NCI-H128 (cell line): ENCODE measurements around the gene SFT2D2.

ENCODE experiments used
- DNase-seq: peaks from one replicate; lab custom pipeline; 2025; ENCODE audit not compliant: unreplicated experiment; lab: John Stamatoyannopoulos, UW

The SFT2D2 gene

GRCh38 chr1:168223261-168223660 is 2.5 kb upstream of the SFT2D2 start:
- DNase-seq, result no peak

DNA sequence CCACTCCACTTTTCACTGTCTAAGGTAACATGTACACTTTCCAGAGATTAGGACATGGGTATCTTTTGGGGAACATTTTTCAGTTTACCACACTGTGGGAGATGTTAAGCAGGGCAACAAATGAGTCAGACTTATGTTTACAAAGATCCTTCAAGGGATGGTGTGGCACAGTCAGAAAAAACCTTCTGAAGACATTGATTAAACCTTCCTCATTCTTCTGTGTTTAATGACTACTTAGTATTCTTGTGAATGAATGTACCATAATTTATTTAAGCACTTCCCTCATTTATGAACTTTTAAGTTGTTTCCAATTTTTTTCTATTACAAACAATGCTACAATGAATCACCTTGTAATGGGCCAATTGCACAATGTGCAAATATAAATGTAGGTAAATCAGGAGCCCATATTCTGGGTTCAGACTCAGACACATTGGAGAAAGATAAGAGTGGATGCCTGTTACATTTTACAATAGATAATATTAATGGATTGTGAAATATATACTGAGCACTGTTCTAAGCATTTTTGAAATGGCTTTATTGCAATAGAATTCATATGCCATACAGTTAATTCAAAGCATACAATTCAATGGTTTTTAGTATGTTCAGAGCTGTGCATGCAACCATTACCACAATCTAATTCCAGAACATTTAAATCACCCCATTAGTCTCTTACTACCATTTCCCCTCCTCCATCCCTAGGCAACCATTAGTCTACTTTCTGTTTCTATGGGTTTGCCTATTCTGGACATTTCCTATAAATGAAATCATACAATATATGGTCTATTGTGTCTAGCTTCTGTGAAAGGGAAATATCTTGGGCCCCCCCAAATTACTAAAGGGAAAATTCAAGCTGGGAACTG is 1.9 kb upstream of the SFT2D2 start:
- DNase-seq, result no peak

GRCh38 chr1:168224991-168225390 is 813 bp upstream of the SFT2D2 start:
- DNase-seq, result no peak

GRCh38 chr1:168227620-168228019 is 1.8 kb downstream of the SFT2D2 start:
- no peak for DNase-seq

GRCh38 chr1:168229893-168230292 is 4.1 kb downstream of the SFT2D2 start:
- no peak for DNase-seq

- DNase-seq, result no peak
These were observed 4.9 kb downstream of the SFT2D2 start for GRCh38 chr1:168230709-168231108.

GRCh38 chr1:168234846-168235547 is 9.2 kb downstream of the SFT2D2 start:
- no peak for DNase-seq

GRCh38 chr1:168235548-168235885 is 9.7 kb downstream of the SFT2D2 start:
- DNase-seq, result no peak

GRCh38 chr1:168235937-168236336 is 10.1 kb downstream of the SFT2D2 start:
- DNase-seq, result no peak

DNA sequence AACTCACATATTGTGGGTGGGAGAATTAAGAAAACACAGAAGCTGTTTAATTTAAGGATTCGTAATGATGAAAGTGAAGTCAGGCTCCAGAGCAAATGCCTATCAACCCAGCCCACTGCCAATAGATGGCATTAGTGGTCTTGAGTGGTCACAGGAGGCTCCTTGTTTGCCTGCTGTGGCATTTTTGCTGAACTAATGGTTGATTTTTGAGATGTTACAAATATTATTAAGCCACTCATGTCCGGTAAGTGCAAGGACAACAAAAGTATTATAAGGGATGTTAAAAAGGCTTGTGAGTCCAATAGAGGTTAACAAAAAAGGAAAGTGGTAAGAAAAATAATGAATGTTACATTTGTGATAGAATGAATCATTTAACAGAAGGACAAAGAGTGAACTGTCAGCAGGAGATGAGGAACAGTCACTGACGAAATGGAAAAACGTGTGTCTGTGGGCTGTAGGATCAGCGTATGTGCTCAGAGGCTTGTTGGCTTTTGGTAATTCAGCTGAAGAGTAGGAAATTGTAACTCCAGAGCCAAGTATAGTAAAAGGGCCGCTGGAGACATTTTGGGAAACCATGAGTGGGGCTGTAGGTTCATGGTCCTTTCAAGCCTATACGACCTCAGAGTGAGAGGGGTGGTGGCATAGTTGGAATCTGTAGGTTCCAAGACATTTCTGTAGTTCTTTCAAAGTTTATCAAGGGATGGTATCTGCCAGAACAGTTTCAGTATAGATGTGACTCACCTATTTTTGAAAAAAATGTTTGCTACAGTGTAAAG is 11.2 kb downstream of the SFT2D2 start:
- DNase-seq, result no peak

DNA sequence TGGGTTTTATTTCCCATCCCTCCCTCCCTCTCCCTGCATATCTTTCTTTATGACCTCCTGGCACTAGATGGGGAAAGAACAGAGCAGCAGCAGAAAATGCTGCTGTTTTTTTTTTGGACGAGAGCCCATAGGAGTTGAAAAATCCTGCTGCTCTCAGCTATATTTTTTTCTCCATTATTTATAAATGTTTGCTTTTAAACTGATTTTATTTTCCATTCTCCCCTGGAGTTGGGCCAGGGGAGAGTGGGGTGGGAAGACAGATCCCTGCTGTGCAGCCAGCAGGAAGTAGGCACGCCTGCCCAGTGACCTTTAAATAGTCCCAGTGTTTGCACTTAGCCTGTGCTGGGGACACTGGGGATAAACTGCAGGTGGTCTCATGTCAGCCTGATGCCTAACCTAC is 17.4 kb downstream of the SFT2D2 start:
- DNase-seq, result no peak

DNA sequence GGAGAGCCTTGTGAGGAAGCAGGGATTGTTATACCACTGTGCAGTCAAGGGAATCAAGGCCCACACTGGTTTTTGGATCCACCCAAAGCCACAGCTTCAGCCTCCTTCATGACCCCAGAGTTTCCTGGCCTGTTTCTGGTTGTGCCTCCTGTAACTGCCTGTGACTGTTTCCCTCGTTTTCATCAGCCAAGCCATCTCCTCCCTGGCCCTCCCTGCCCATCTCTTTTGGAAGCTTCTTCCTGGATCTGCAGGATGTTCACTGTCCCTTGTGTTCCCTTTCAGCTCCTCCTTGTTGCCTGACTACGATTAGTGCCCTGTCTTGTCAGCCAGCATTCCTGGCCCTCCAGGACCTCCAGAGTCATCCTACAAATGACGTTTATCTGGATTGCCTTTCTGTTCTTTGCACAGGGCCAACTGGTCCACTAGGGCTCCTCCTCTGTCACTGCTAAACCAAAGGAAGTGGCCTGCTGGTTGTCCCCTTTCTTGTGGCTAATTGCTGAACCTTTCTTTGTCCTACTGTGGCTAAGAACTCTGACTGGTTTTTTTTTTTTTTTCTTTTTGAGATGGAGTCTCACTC is 17.9 kb downstream of the SFT2D2 start:
- no peak for DNase-seq

DNA sequence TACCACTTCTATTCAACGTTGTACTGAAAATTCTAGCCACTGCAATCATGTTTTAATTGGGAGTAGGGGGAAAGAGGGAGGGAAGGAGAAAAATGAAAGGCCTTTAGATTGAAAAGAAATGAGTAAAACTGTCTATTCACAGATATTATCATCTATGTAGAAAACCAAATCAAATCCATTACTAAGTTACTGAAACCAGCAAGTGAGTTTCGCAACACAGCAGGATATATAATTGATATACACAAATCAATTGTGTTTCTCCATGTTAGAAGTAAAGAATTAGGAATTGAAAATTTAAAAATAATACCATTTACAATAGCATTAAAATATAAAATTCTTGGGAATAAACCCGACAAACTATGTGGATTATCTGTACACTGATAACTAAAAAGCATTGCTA is 19.2 kb downstream of the SFT2D2 start:
- no peak for DNase-seq

- no peak for DNase-seq
These were observed 20.7 kb downstream of the SFT2D2 start for GRCh38 chr1:168246506-168246905.

DNA sequence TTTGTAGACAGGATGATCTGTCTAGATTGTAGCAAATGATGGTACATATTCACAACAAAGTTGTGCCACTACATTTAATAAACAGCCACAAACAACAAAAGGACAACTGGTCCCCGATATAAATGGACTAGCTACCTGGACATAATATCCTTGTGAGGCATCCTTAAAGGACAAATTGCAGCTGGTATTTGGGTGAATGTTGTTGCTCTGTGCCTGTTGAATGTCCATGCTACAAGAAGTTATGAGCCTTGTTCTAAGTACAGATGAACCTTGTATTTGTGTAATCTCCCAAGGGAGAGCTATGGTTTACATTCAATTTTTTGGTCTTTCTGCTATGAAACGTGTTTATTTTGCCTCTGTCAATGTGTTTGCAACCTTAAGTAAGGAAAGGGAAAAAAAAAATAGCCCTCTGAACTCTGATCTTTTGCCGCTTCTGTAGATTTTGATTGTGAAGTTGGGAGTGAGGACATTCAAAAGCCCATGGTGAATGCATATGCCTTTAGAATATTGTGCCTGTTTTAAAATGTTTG is 26.5 kb downstream of the SFT2D2 start:
- no peak for DNase-seq

- no peak for DNase-seq
These were observed 30.4 kb downstream of the SFT2D2 start for GRCh38 chr1:168256164-168256563.

DNA sequence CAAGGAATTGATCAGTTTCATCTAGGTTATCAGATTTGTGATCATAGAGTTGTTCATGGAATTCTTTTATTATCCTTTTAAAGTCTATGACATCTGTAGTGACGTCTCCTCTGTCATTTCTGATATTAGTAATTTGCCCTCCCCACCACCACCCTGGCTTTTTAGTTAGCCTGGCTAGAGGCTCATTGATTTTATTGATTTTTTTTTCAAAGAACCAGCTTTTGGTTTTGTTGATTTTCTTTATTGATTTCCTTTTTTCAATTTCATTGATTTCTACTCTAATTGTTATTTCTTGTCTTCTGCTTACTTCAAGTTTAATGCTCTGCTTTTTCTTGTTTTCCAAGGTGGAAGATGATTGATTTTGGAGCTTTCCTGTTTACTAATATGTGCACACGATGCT is 31.6 kb downstream of the SFT2D2 start:
- no peak for DNase-seq

GRCh38 chr1:168259567-168259966 is 33.8 kb downstream of the SFT2D2 start:
- DNase-seq, result no peak

DNA sequence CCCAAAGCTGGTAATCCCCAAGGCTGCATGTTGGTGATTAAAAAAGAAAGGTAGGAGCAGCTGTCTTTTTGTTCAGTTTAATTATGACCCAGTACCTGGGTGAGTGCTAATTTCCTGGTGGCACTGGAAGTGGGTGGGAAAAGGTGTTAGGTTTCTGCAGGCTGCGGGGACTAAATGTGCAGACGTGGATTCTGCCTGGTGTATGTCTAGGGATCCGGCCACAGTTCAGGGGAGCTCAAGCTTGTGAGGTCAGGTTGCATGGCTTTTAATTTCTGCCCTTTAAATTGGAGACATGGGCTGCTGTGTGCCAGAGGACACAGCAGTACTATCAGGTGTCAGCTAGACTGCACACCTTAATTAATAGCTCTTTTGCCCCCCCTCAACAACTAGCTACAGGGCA is 34.6 kb downstream of the SFT2D2 start:
- peak; percentile 66 for DNase-seq

GRCh38 chr1:168261390-168261789 is 35.6 kb downstream of the SFT2D2 start:
- no peak for DNase-seq

- DNase-seq, result no peak
These were observed 37.3 kb downstream of the SFT2D2 start for GRCh38 chr1:168263130-168263529.
